T-helper 17 cell (primary cell): Measurements from ENCODE around the gene GABRG2. TPM values are rescaled to one million over a fixed set of nuclear protein-coding genes. Genes with fewer than 3 reads are reported as not detected.

Experiments
- ATAC-seq: fragments of 150-1000 bp; cut with Tn5 transposase; 2 replicates; pipeline ENCODE4 v1.10.0; 2021; ENCODE audit warnings: mild to moderate bottlenecking, moderate library complexity
- DNase-seq, 3 donors: peaks; one replicate each; pipeline versions ENCODE4 v3.0.0 to v3.0.0-alpha.2; 2020 to 2021
- H3K9me3 ChIP-seq: one replicate; pipeline ENCODE4 v1.7.0; 2013; ENCODE audit warnings: low read length, mild to moderate bottlenecking; ENCODE audit not compliant: control insufficient read depth, poor library complexity, severe bottlenecking
- H3K27ac Mint-ChIP-seq: one replicate; pipeline ENCODE4 v1.8.0; 2022; ENCODE audit warnings: mild to moderate bottlenecking, moderate library complexity, mixed read lengths
- H3K27me3 Mint-ChIP-seq: one replicate; pipeline ENCODE4 v1.8.0; 2022; ENCODE audit warnings: mixed read lengths
- H3K36me3 Mint-ChIP-seq: one replicate; pipeline ENCODE4 v1.8.0; 2022; ENCODE audit warnings: low read depth, mixed read lengths
- H3K4me1 Mint-ChIP-seq: one replicate; pipeline ENCODE4 v1.8.0; 2022; ENCODE audit warnings: mild to moderate bottlenecking, mixed read lengths
- H3K4me3 Mint-ChIP-seq: one replicate; pipeline ENCODE4 v1.8.0; 2022; ENCODE audit warnings: mild to moderate bottlenecking, moderate library complexity, mixed read lengths
- total RNA-seq, 4 donors: library from RNA in 2 of 4; stranded (reverse) in 2 of 4; gene quantifications; one replicate each; pipeline ENCODE4 v1.2.3 and lab custom pipeline; 2022 to 2026

The GABRG2 gene
- total RNA-seq, 2 donors from 2014 or later, result not detected

DNA sequence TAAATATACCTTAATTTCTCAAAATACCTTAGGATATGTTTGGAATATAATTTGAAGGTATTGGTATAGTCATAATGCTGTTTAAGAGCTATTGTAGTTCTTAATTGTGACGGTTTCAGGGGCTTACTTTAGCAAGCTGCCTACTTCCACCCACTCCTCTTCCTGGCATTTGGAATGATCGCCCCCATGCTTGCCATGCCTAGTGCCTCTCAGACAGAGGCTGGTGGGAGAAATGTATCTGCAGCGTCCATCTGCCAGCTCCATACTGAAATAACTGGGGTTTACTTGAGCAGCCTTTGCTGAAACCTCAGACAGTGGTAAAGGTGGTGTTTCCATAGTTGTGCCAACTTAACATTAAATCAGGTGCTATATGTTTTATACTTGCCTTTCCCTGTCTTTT is 52.2 kb downstream of the GABRG2 start:
- ATAC-seq, result no peak
- Mint-ChIP-seq H3K36me3 (no peaks in the 10 kb centered on the region), H3K4me1 (no peaks in the 10 kb centered on the region)

DNA sequence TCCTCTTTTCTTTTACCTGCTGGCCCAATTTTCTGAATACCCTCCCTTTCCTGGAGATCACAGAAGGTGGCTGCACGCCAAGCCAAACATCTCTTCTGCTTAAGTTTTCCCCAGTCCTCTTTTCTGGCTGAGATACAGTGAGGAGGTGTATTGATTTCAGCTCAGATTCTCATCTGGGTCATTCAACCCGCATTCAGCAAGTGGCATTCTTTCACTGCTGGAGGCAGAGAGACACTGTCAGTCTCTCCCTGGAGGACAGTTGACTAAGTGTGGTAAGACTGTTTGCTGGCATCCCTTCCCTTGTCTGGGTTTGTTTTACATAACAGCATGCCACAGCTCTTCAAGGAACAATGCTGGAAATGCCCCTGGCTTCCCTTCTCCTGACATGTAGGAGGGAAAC is 60.5 kb downstream of the GABRG2 start:
- no peaks in the 10 kb centered on the region for H3K27me3 Mint-ChIP-seq
- no peaks in the 10 kb centered on the region for H3K4me1 Mint-ChIP-seq
- no peaks in the 10 kb centered on the region for H3K9me3 ChIP-seq
- ATAC-seq (no peak), DNase-seq (no peak)
- no peak overlapping the region for H3K4me3 Mint-ChIP-seq
- H3K27ac Mint-ChIP-seq, result no peak overlapping the region
- no peaks in the 10 kb centered on the region for H3K36me3 Mint-ChIP-seq

More for the DNA sequence above, 52.2 kb downstream of the GABRG2 start:
- no peaks in the 10 kb centered on the region for H3K9me3 ChIP-seq
- Mint-ChIP-seq H3K27ac (no peak overlapping the region), H3K27me3 (no peaks in the 10 kb centered on the region), H3K4me3 (no peak overlapping the region)
- no peak for DNase-seq

DNA sequence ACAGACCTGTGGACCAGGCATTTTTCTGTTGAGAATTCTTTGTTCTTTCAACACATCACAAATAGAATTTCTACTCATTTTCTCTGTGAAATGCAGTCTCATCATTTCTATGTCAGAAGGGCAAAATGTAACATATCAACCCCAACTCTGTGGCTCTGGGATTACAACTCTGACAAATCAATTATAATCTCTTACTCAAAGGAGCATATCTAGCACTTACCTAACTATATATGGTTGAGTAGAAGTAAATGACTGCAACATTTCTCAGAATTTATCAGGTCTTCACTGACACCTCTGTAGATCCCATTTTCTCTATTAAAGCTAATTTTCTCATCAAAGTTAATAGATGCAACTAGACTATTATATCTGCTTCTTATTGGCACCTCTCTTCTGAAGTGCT is 64.8 kb downstream of the GABRG2 start:
- ATAC-seq (no peak), DNase-seq (no peak)
- peaks cover 3% of the 10 kb centered on the region for H3K9me3 ChIP-seq
- no peaks in the 10 kb centered on the region for H3K4me1 Mint-ChIP-seq
- H3K27me3 Mint-ChIP-seq, result no peaks in the 10 kb centered on the region
- no peak overlapping the region for H3K27ac Mint-ChIP-seq
- no peaks in the 10 kb centered on the region for H3K36me3 Mint-ChIP-seq
- H3K4me3 Mint-ChIP-seq, result no peak overlapping the region

DNA sequence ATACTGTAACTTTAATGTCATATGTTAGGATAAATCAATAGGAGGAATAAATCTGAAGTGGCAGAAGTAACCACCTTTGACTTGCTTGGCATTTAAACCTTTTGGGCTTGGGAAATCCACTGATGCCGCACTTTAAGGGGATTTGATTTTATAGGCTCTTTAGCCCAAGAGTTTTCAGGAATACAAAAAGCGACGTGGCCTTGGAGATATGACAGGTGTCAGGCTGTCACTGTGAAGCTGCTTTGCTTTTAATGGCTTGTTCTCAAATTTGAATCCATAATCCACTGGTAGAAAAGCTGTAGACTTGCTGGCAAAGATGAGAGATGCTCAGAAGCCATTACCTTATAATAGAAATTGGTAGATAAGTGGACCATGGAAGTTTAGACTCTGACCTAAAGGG is 71.6 kb downstream of the GABRG2 start:
- Mint-ChIP-seq H3K4me3 (no peak overlapping the region), H3K4me1 (no peaks in the 10 kb centered on the region), H3K36me3 (no peaks in the 10 kb centered on the region), H3K27ac (no peak overlapping the region), H3K27me3 (no peaks in the 10 kb centered on the region)
- DNase-seq (no peak), ATAC-seq (no peak)
- peaks cover 3% of the 10 kb centered on the region for H3K9me3 ChIP-seq

DNA sequence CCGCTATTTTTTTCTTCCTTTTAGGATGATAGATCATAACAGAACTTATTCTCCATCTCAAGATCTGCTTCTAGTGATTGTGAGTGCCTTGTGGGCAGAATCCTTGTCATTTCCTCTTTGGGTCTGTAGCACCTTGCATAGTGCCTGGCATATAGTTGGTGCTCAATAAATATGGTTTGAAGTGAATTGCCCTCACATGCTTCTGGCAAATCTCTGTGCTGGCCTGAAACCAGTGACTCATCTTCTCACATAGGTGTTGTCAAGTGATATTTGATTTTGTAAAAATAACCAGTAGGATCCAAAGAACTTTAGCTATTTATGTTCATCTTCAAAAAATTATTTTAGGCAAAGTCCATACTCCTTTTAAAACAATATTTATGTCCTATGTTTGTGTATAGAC is 86.7 kb downstream of the GABRG2 start:
- no peaks in the 10 kb centered on the region for H3K27me3 Mint-ChIP-seq
- ATAC-seq, result no peak
- DNase-seq, result no peak
- no peak overlapping the region for H3K4me3 Mint-ChIP-seq
- H3K9me3 ChIP-seq, result no peaks in the 10 kb centered on the region
- no peak overlapping the region for H3K27ac Mint-ChIP-seq
- no peaks in the 10 kb centered on the region for H3K36me3 Mint-ChIP-seq
- no peaks in the 10 kb centered on the region for H3K4me1 Mint-ChIP-seq

DNA sequence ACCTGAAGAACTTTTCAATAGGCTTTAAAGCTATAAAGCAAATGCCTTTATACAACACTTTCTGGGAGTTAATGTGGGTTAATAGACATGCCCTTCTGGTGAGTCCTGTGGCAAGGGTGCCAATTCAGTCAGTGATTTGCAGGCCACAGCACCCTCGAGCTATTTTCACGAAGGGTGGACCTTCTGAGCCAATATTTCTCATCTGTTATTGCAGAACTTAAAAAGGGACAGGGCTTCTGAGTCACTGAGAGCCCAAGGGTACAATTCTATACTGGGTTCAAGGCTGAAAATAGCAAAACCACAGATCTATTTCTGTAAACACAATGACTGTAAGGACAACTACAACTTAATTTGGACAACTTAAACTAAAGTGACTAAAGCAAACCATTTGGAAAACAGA is 92.8 kb downstream of the GABRG2 start:
- DNase-seq (no peak), ATAC-seq (no peak)
- Mint-ChIP-seq H3K36me3 (no peaks in the 10 kb centered on the region), H3K27me3 (no peaks in the 10 kb centered on the region), H3K27ac (no peak overlapping the region), H3K4me3 (no peak overlapping the region), H3K4me1 (no peaks in the 10 kb centered on the region)
- H3K9me3 ChIP-seq, result no peaks in the 10 kb centered on the region

DNA sequence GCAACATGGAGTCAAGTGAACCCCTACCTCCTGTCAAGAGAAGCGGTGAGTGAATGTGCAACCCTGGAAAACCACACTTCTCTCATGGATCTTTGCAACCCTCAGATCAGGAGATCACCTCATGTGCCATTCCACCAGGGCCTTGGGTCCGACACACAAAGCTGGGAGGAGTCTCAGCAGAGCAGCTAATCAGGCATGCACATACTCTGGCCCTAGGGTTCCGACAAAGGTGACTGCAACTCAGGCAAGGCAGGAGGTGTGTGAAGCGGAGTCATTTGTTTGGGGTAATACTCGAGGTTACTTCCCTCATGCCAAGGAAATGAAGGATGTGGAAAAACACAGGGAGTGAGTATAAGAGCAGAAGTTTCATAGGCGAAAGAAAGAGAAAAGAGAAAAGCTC is 96.1 kb downstream of the GABRG2 start:
- H3K4me1 Mint-ChIP-seq, result no peaks in the 10 kb centered on the region
- ATAC-seq (no peak), DNase-seq (no peak)
- no peaks in the 10 kb centered on the region for H3K27me3 Mint-ChIP-seq
- no peak overlapping the region for H3K4me3 Mint-ChIP-seq
- H3K27ac Mint-ChIP-seq, result no peak overlapping the region
- no peaks in the 10 kb centered on the region for H3K9me3 ChIP-seq
- no peaks in the 10 kb centered on the region for H3K36me3 Mint-ChIP-seq

DNA sequence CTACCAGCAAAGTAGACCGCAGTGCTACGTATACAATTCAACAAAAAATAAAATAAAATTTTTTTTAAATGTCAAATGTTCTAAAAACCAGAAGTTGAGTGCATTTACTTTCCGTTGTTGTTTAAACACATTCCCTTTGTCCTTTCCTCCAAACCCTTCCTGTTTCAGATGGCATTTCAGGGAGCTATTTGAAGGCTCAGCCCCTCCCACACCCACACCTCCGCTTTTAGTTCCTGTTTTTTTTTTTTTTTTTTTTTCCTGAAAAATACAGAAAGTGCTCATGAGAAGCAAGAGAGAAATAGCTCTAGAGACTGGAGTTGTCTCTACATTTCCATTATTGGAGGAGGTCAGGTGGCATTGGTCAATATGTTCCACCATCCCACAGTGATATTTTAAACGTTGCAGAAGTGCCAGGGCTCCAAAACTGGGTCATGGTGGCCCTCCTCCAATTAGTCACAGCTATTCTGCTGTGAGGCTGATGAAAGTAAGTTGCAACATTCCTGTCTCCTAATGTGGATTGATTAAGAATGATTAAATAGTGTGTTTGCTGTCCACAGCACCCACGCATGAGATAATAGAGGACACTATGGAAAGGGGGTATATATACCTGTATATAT is 106.9 kb downstream of the GABRG2 start:
- DNase-seq (no peak), ATAC-seq (no peak)
- H3K9me3 ChIP-seq, result no peaks in the 10 kb centered on the region
- Mint-ChIP-seq H3K36me3 (no peaks in the 10 kb centered on the region), H3K4me3 (no peak overlapping the region), H3K27me3 (no peaks in the 10 kb centered on the region), H3K27ac (no peak overlapping the region), H3K4me1 (no peaks in the 10 kb centered on the region)

DNA sequence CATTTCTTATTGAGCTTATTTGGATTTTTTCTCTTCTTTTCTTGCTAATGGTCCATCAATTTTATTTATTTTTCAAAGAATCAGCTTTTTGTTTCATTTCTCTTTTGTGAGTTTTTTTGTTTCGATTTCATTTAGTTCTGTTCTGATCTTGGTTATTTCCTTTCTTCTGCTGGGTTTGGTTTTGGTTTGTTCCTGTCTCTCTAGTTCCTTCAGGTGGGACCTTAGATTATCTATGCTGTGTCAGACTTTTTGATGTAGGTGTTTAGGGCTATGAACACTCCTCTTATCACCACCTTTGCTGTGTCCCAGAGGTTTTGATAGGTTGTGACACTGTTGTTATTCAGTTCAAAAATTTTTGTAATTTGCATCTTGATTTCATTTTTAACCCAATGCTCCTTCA is 119.8 kb downstream of the GABRG2 start:
- H3K36me3 Mint-ChIP-seq, result no peaks in the 10 kb centered on the region
- H3K27ac Mint-ChIP-seq, result no peak overlapping the region
- H3K9me3 ChIP-seq, result no peaks in the 10 kb centered on the region
- H3K27me3 Mint-ChIP-seq, result no peaks in the 10 kb centered on the region
- H3K4me1 Mint-ChIP-seq, result no peaks in the 10 kb centered on the region
- no peak overlapping the region for H3K4me3 Mint-ChIP-seq
- DNase-seq (no peak), ATAC-seq (no peak)

DNA sequence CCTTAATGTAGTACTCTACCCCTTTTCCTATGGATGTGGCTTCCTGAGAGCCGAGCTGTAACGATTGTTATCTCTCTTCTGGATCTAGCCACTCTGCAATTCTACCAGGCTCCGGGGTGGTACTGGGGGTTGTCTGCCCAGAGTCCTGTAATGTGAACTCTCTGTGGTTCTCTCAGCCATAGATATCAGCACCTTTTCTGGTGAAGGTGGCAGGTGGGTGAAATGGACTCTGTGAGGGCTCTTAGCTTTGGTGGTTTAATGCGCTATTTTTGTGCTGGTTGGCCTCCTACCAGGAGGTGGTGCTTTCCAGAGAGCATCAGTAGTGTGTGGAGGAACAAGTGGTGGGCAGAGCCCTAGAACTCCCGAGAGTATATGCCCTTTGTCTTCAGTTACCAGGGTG is 122.1 kb downstream of the GABRG2 start:
- DNase-seq (no peak), ATAC-seq (no peak)
- H3K9me3 ChIP-seq, result peaks cover 4% of the 10 kb centered on the region
- Mint-ChIP-seq H3K4me1 (no peaks in the 10 kb centered on the region), H3K36me3 (no peaks in the 10 kb centered on the region), H3K4me3 (no peak overlapping the region), H3K27ac (no peak overlapping the region), H3K27me3 (no peaks in the 10 kb centered on the region)

DNA sequence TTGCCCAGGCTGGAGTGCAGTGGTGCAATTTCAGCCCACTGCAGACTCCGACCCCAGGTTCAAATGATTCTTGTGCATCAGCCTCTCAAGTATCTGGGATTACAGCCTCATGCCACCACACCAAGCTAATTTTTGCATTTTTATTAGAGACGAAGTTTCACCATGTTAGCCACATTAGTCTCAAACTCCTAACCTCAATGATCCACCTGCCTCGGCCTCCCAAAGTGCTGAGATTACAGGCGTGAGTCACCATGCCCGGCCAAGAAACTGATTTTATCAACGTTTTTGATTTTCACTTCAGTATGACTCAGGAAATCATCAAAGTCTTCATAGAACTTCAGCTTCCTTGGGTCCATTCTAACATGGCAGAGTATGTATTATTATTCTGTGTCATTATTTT is 125.4 kb downstream of the GABRG2 start:
- Mint-ChIP-seq H3K36me3 (no peaks in the 10 kb centered on the region), H3K27me3 (no peaks in the 10 kb centered on the region), H3K4me3 (no peak overlapping the region), H3K4me1 (no peaks in the 10 kb centered on the region), H3K27ac (no peak overlapping the region)
- no peak for ATAC-seq
- peaks cover 4% of the 10 kb centered on the region for H3K9me3 ChIP-seq
- DNase-seq, result no peak

DNA sequence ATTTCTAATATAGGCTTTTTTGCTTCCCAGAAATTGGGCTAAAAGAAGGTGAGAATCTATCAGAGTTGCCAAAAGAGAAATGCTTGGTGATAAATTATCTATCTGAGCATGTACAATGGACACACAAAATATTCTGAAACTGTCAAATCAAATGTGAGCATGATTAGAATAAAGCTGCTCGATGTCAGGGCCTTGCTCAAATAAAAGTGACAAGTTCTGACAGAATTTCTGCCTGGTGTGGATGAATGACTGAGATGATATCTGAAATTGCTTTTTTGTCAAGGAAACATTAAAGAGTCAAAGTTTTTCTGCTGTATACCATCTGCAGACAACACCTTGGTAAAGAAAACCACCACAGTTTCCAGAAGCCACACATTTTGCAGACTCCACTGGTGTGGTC is 128.8 kb downstream of the GABRG2 start:
- Mint-ChIP-seq H3K27ac (no peak overlapping the region), H3K27me3 (no peaks in the 10 kb centered on the region), H3K4me3 (no peak overlapping the region), H3K4me1 (no peaks in the 10 kb centered on the region), H3K36me3 (no peaks in the 10 kb centered on the region)
- DNase-seq, result no peak
- H3K9me3 ChIP-seq, result peaks cover 4% of the 10 kb centered on the region
- no peak for ATAC-seq

DNA sequence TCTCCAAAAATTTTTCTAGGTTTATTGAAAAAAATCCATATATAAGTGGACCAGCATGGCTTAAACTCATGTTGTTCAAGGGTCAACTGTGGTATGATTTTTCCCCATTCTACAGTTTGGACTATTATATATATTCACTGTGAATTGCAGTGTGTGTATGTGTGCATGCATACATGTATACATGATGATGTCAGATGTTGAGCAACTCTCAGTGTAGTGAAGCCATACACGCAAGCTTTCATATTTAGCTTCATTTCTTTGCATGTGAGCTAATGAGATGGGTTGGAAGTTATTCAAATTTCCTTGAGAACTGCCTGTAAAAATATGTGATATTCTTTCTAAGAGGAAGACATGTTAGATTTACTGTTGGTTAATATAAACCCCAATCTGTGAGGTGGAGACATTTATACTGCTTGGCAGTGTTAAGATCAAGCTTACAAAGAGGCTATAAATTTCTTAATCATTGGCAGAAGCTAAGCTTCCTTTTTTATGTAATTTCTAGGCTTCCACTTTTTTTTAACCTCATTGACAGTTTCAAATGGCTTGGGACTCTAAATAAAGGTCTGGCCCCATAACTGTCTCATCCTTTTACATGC is 134.8 kb downstream of the GABRG2 start:
- Mint-ChIP-seq H3K36me3 (no peaks in the 10 kb centered on the region), H3K4me1 (no peaks in the 10 kb centered on the region), H3K27me3 (no peaks in the 10 kb centered on the region), H3K27ac (no peak overlapping the region), H3K4me3 (no peak overlapping the region)
- no peak for DNase-seq
- H3K9me3 ChIP-seq, result no peaks in the 10 kb centered on the region
- ATAC-seq, result no peak
